Measurements from ENCODE around the gene TULP4.

- TF ChIP-seq, protein P1, sequence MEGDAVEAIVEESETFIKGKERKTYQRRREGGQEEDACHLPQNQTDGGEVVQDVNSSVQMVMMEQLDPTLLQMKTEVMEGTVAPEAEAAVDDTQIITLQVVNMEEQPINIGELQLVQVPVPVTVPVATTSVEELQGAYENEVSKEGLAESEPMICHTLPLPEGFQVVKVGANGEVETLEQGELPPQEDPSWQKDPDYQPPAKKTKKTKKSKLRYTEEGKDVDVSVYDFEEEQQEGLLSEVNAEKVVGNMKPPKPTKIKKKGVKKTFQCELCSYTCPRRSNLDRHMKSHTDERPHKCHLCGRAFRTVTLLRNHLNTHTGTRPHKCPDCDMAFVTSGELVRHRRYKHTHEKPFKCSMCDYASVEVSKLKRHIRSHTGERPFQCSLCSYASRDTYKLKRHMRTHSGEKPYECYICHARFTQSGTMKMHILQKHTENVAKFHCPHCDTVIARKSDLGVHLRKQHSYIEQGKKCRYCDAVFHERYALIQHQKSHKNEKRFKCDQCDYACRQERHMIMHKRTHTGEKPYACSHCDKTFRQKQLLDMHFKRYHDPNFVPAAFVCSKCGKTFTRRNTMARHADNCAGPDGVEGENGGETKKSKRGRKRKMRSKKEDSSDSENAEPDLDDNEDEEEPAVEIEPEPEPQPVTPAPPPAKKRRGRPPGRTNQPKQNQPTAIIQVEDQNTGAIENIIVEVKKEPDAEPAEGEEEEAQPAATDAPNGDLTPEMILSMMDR (IDR thresholded peaks at IDR 0.05 in 8 of 11, conservative IDR thresholded peaks at IDR 0.05 in 3 of 11) = no peak
- no peak for TF ChIP-seq POLR2A (IDR thresholded peaks at IDR 0.05)
- no peak for TF ChIP-seq POLR2AphosphoS5 (IDR thresholded peaks at IDR 0.05)
Measured at GRCh38 chr6:158522616-158523015, 210.4 kb downstream of the TULP4 start.
